Activated CD4-positive, alpha-beta T cell treated with anti-CD3 and anti-CD28 coated beads, Interleukin-2, Interleukin-4, amounts not matched to agents 100 ng/mL and 50 ng/mL, durations not matched to agents 16 hours and 8 hours (primary cell): ENCODE results near the gene MRPL50.

Experiments
- DNase-seq: peaks from one replicate; pipeline ENCODE4 v3.0.0-alpha.2; 2020; ENCODE audit warnings: low spot score

The MRPL50 gene

DNA sequence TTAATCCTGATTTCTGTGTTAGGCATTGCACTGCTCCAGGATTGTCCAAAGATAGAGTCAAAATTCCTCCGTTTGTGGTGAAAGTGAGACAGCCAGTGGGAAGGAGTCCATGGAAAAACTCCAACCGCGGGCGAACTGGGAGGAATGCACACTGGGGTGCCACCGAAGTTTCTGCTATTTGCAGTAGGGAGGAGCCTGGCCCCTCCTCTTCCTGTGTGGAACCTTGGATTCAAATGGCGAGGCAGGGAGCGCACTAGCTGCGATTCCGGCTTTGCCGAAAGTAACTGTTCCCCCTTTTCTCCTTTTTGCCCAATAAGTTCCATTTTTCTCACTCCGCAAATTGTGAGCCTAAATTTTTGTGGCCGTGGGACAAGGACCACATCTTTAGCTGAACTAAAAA, 22.9 kb downstream of the MRPL50 start:
- no peak for DNase-seq

DNA sequence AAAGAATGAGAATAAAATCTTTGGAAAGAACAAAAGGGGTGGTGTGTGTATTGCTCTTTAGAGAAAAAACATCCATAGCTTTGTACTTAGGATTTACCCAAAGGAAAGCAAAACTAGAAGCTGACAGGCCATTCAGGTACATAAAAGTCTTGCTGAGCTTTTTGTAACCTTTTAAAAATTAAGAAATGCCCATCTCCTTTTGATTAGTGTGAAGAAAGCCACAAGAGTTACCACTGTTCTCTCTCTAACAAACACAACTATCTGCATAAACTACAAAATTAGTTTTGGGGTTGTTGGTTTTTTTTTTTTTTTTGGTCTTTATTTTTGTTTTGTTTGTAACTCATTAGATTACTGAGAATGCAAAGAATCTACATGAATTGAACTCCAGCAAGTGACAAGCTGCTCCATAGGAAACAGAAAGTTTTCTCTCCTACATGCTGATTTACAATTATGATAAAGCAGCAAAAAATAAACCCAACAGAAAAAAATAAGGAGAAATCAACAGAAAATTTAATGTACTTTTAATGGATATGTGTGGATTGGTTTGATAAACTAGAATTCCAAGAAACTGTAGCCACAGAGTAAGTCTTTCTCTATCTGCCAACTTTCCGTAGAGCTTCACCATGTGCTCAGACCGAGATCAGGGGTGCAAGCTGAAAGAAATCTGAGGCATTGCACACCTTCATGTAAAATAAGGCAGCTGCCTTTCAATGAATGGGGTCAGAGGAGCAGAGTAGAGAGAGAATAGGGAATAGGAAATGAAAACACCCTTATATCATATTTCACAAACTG, 25.9 kb downstream of the MRPL50 start:
- DNase-seq = no peak

DNA sequence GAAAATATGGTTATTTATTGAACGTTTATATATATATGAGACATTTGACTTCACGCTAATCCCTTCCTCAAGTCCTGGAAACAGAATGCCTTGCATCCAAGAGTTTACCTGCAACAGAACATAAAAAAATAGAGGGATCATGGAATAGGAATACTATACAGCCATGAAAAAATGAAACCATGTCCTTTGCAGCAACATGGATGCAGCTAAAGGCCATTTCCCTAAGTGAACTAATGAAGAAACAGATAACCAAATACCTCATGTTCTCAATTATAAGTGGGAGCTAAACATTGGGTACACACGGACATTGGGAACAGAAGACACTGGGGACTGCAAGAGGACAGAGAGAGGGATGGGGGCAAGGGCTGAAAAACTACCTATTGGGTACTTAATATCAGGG, 26.6 kb downstream of the MRPL50 start:
- DNase-seq = no peak

DNA sequence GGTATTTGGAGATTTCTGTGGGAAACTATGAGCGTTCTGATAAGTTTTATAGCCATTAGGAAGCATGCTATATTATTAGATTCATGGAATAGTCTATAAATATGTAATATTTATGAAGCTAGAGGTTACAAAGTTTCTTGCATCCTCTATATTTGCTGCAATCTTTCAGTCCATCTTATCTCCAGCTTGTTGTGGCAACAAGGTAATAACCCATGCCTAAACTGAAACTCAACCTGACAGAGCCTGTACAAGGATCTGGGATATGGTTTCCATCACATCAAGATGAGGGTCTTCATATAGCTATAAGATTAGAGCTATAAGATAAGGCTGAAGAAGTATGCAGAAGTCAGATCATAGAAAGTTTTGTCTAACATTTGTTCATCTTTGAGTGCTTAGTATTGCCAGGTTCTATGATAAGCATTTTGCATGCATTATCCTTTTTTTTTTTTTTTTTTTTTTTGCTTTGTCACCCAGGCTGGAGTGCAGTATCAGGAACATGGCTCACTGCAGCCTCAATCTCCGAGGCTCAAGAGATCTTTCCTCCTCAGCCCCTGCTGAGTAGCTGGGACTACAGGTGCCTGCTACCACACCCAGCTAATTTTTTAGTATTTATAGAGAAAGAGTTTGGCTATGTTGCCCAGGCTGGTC, 28.4 kb downstream of the MRPL50 start:
- no peak for DNase-seq

DNA sequence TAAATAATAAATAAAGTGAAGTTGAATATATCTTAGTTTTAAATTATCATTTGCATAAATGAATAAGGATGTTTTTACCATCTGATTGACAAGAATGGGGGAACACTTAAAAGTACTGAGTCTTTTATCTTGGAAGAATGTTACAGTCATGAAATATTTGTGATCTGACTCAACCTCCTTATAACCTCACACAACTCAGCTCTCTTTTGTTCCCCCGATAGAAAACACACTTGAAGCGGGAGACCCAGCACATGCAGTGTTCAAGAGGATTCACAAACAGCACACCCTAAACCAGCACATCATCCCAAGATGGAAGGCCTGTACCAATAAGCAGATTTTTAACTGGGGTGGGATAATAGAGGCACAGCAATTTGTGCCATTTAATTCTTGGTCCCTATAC, 29.1 kb downstream of the MRPL50 start:
- DNase-seq = no peak

DNA sequence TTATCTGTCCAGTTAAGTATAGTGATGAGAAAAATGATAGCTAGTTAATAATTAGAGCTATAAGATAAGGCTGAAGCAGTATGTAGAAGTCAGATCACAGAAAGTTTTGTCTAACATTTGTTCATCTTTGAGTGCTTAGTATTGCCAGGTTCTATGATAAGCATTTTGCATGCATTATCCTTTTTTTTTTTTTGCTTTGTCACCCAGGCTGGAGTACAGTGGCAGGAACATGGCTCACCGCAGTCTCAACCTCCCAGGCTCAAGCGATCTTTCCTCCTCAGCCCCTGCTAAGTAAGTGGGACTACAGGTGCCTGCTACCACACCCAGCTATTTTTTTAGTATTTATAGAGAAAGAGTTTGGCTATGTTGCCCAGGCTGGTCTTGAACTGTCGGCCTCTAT, 31.1 kb downstream of the MRPL50 start:
- no peak for DNase-seq

DNA sequence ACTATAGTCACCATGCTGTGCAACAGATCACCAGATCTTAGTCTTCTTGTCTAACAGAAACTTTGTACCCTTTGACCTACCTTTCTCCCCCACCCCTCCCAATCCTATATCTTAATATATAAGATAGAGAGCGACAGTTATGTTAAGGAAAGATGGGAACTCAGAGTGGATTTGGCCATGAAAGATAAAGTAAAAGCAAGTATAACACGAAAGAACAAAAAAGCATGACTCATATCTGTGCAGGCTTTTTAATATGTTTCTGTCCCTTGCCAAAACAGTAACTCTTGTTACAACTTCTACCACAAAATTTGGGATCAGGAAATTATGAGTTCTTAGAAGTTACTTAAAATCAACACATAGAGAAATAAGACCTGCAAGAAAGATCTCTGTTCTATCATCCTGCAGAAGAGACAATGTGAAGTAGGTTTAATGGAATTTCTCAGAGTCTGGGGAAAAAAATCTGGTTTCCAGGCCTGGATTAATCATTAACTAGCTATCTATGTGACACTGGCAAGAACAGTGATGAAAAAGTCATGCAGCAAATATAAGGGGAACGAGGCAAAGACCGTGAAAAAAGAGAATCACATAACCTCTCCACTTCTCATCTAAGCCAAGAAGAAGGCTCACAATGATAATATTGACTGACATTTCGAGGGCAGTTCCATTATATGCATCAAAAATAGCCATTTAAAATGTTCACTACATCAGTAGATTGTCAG, 32.2 kb downstream of the MRPL50 start:
- DNase-seq = no peak

DNA sequence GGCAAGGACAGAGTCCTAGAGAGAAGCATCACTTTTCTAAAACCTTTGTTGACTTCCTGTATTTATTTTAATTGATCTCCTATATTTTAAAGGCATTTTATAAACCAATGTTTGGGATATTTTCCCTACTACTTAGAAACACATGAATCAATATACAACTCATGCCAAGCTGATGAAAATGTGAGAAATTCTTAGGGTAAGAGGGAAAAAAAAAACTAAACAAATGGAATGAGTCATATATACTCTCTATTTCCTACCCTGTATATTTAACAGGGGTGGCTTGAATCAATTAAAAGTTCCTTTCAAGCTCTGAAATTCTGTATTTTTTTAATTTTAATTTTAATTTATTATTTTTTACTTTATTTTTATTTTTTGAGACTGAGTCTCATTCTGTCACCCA, 33.2 kb downstream of the MRPL50 start:
- no peak for DNase-seq

DNA sequence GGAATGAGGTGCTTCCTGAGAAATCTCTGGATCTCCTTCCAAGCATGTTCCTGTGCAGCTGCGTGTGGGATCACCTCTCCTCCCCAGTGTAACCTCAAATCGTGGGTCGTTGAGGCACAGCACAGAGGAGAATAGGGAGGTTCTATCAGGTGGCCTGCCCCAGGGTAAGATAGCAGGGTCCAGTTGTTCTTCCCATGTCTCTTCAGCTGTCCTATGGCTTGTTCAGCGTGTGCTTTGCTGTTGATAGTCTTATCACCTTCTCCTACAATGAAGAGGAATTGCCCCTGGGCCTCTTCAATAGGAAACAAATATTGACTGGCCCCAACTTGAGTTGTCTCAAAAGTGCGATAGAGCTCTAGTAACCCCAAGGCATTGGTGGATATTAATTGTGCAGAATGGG, 36.0 kb downstream of the MRPL50 start:
- DNase-seq = no peak

DNA sequence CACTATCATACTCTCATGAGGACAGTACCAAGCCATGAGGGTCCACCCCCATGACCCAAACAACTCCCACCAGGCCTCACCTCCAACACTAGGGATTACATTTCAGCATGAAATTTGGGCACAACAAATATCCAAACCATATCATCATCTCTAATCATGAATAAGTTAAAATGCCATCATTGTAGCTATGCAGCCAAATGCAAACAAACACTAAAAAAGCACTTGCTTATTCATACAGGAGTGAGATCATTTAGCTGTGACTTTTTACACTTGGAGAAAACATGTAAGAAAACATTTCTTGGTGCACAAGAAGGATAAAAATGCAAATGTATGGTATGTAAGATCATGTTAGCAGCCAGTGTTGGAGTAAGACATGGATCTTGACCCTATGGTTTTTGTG, 37.8 kb downstream of the MRPL50 start:
- DNase-seq = no peak

DNA sequence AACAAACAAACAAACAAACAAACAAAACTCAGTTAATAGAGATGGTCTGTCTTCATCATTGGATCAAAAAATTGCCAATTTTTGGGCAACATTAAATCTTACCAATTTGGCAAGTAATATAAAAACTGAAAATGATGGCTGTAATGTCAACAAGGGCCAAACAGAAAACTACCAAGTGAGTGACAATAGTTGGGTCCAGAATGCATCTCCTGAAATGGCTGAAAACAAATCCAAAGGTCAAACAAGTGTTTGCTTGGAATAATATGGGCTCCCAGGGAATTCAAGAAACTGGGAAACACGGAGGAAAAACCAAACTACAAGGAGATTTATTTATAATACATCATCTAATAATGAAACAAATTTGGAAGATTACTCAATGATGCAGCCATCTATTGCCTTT, 38.7 kb downstream of the MRPL50 start:
- no peak for DNase-seq

DNA sequence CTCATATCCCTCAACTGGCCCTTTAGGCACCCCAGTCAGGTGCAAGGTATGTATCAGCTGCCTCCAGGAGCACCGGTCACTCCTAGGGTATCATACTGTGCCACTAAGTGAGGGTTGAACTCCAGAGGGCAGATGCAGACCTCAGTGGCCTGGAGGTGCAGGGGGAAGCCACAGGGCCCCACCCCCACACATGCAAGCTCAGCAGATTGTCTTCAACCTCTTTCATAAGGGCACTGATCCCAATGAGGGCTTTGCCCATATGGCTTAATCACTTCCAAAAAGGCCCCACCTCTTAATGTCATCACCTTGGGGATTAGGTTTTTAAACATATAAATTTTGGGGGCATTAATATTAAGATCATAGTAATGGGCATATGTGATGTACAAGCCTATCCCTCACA, 41.8 kb downstream of the MRPL50 start:
- DNase-seq = no peak

DNA sequence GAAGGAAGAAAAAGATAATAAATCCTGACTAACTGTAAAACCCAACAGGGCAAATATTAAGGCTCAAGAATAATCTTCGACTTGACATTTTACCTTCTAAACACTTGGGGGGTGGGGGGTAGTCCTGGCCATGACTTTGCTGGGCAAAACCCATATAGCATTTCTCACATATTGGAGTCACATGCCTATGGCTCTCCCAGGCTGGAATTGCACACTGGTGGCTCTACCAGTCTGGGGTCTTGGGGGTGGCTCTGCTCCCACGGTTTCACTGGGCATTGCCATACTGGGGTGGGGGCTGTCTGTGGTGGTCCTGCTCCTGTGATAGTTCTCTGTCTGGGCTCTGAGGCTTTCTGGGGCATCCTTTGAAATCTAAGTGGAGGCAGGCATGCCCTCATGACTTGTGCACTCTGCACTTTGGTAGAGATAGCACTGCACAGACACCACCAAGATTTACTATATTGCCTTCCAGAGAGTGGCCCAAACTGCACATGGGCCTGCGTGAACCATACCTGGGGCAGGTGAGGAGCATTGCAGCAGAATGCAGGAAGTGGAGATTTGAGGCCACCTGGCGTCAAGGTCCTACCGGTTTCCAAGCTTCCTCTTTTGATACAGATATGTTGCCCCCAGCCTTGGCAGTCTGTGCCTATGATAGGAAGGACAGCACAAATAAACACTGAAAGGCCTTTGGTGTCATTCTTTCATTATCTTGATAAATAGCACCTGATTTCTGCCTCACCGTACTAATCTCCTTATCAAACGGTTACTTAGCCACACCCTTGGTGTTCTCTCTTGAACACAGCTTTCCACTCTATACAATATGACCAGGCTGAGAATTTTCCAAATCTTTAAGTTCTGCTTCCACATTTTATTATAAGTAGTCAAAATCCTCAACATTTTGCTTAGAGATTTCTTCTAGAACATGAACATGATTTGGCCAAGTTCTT, 43.4 kb downstream of the MRPL50 start:
- no peak for DNase-seq

DNA sequence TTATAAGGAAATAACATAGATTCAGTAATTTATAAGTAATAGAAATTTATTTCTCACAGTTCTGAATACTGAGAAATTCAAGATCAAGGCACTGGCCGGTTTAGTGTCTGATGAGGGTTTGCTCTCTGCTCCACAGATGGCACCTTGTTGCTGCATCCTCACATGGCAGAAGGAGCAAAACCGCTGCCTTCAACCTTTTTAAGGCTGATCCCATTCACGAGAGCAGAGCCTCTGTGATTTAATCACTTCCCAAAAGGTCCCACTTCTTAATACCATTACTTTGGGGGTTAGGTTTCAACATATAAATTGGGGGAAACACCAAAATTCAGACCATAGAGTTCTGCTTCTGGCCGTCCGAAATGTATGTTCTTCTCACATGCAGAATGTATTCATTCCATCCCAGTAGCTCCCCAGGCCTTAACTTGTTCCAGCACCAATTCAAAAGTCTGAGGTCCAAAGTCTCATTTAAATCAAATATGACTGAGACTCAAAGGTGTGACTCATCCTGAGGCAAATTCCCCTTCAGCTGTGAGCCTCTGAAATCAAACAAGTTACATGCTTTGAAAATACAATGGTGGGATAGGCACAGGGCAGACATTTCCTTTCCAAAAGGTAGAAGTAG, 44.2 kb downstream of the MRPL50 start:
- DNase-seq = no peak

DNA sequence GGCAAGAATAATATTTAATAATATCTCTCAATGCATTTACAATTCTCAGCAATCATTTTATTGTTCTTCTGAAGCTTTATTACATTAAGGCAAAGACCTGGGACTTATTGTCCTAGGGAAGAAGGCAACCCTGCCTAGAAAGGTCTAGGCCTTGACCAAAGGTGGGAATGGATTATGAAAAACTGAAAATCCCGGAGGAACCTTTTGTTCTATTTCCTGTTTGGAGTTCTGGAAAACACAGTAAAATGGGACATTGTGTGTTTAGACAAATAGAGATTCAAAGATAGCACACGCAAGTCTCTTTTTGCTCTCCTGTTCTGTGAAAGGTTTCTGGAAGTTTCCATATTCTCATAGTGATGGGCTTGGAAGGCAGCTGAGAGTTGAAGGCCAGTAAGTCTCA, 44.7 kb downstream of the MRPL50 start:
- DNase-seq = no peak

DNA sequence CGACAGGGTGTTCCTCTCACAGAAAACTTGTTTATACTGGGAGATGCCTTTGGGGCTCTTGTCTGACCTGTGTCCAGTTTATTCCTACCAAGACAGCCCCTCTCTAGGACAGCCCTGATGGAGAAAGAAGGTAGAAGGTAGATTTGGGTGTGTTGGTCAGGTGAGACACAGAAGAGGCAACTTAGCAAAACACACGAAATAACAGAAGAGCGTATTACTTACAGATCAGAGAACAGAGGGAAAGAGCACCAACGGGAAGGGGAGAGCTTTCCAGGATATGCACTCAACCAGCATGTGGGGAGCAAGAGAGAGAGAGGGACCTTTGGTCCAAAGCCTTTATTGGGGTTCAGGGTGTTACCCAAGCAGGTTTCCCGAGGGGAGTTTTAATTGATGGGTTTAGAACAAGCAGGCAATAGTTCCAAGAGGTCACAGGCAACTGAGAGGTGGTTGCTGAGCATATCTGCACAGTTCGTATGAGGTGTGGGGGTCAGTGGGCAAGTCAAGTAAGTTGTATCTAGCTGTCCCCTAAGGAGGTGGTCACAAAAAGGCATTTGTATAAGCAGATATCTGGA, 45.4 kb downstream of the MRPL50 start:
- no peak for DNase-seq

DNA sequence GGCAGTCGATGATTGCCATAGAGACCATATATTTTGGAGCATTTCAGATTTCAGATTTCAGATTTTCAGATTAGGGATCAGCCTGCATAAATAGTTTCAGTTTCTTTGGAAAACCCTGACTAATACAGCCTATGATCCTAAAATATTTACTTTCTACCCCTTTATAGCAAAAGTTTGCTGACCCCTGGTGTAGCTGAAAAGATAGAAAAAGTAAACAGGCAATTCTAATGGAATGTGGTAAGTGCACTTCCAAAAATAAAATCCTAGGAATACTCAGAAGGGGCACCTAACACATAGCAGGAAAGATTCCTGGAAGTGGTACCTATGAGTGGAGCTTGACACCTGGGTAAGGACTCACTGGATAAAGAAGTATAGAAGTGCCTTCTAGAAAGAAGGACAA, 48.1 kb downstream of the MRPL50 start:
- no peak for DNase-seq

DNA sequence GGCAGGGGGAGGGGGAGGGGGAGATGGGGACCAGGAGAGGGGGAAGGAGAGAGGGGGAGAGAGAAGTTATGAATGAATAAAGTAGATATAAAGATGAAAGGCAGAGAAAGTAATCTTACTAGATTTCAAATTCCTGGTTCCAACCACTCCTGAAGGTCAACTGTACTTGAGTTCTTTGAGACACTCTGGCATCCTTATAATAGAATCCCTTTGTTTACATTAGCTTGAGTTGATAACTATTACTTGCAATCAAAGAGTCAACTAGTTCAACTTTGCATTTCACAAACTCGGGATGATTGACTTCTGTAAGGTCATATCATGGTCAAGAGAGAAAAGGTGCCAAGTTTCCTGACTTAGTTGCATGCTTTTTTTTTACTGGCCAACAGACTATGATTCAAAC, 55.8 kb downstream of the MRPL50 start:
- DNase-seq = no peak

DNA sequence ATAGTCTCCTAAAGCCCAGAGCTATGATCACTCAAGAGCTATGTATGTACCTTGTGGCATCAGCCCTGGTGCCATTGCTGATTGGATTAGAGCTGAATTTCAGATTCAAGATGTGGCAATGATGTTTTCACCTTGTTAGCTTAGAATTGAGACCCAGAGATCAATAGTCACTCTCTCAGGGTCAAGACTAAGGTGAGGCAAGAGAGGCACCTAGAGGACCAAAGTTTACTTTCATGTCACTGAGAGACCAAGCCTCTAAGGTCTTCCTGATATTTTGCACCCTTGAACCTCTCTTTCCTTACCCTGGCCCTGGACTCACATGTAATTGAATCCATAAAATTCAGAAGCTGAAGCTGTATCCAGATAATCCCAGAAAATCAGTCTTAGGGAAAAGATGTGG, 56.5 kb downstream of the MRPL50 start:
- no peak for DNase-seq
